VCaP (cell line): ENCODE results near the gene COQ8A.

Experiments
- H3K27ac ChIP-seq: fragments of 450-650 bp; 2 replicates; pipeline ENCODE4 v1.5.1; 2017
- CTCF ChIP-seq: fragments of 450-650 bp; conservative IDR thresholded peaks from 2 replicates; pipeline ENCODE4 v1.5.1; 2017; ENCODE audit warnings: mild to moderate bottlenecking, moderate library complexity

Gene COQ8A

GRCh38 chr1:226965581-226966440 lies 25.7 kb downstream of the COQ8A start:
- no peak for TF ChIP-seq CTCF

GRCh38 chr1:226966683-226967082 lies 26.6 kb downstream of the COQ8A start:
- H3K27ac ChIP-seq = no peak overlapping the region
- no peak for TF ChIP-seq CTCF

More at GRCh38 chr1:226965581-226966440, 25.7 kb downstream of the COQ8A start:
- H3K27ac ChIP-seq = no peak overlapping the region

- no peak overlapping the region for H3K27ac ChIP-seq
- TF ChIP-seq CTCF = no peak
These were observed 27.6 kb downstream of the COQ8A start for GRCh38 chr1:226967665-226968064.

- H3K27ac ChIP-seq = no peak overlapping the region
- TF ChIP-seq CTCF = no peak
These were observed 31.7 kb downstream of the COQ8A start for GRCh38 chr1:226971765-226972164.

- no peak for TF ChIP-seq CTCF
- H3K27ac ChIP-seq = no peak overlapping the region
These were observed 32.8 kb downstream of the COQ8A start for GRCh38 chr1:226972931-226973330.

- no peak overlapping the region for H3K27ac ChIP-seq
- no peak for TF ChIP-seq CTCF
These were observed 33.3 kb downstream of the COQ8A start for GRCh38 chr1:226973371-226973897.

GRCh38 chr1:226973898-226974543 lies 33.9 kb downstream of the COQ8A start:
- TF ChIP-seq CTCF = no peak
- H3K27ac ChIP-seq = no peak overlapping the region
